Measurements from ENCODE around the gene MCC.

Gene MCC

GRCh38 chr5:113250341-113250953, 237.8 kb downstream of the MCC start:
- no peak for DNase-seq
- no peak overlapping the region; the same call in 1 of the 2 replicates for H3K27ac ChIP-seq

GRCh38 chr5:113249206-113249605, 239.0 kb downstream of the MCC start:
- no peaks in the 10 kb centered on the region for H3K9me3 ChIP-seq (ENCODE audit: severe bottlenecking)
- no peak for DNase-seq
- TF ChIP-seq CTCF (IDR thresholded peaks at IDR 0.05; ENCODE audit: low read depth, low read length): no peak
- no peaks in the 10 kb centered on the region for H3K27me3 ChIP-seq (ENCODE audit: insufficient read depth, low read depth, severe bottlenecking)
- H3K36me3 ChIP-seq: peaks cover 73% of the 10 kb centered on the region
- H3K4me3 ChIP-seq (ENCODE audit: low read depth, low read length): no peak overlapping the region
- H3K27ac ChIP-seq: no peak overlapping the region

More at GRCh38 chr5:113250341-113250953, 237.8 kb downstream of the MCC start:
- Histone ChIP-seq H3K27me3 (ENCODE audit: insufficient read depth, low read depth, severe bottlenecking) (no peaks in the 10 kb centered on the region), H3K36me3 (peaks cover 70% of the 10 kb centered on the region), H3K9me3 (ENCODE audit: severe bottlenecking) (no peaks in the 10 kb centered on the region), H3K4me3 (ENCODE audit: low read depth, low read length) (no peak overlapping the region)
- TF ChIP-seq CTCF (IDR thresholded peaks at IDR 0.05; ENCODE audit: low read depth, low read length): no peak

GRCh38 chr5:113246361-113246870, 241.8 kb downstream of the MCC start:
- Histone ChIP-seq H3K9me3 (ENCODE audit: severe bottlenecking) (no peaks in the 10 kb centered on the region), H3K36me3 (peaks cover 76% of the 10 kb centered on the region), H3K4me3 (ENCODE audit: low read depth, low read length) (no peak overlapping the region), H3K27me3 (ENCODE audit: insufficient read depth, low read depth, severe bottlenecking) (no peaks in the 10 kb centered on the region), H3K27ac (no peak overlapping the region; the same call in 1 of the 2 replicates)
- no peak for TF ChIP-seq CTCF (IDR thresholded peaks at IDR 0.05; ENCODE audit: low read depth, low read length)
- no peak for DNase-seq

- no peak for DNase-seq
- H3K36me3 ChIP-seq: peaks cover 69% of the 10 kb centered on the region
- no peak for TF ChIP-seq CTCF (IDR thresholded peaks at IDR 0.05; ENCODE audit: low read depth, low read length)
- no peak overlapping the region; the same call in 1 of the 2 replicates for H3K27ac ChIP-seq
- H3K27me3 ChIP-seq (ENCODE audit: insufficient read depth, low read depth, severe bottlenecking): no peaks in the 10 kb centered on the region
- H3K9me3 ChIP-seq (ENCODE audit: severe bottlenecking): no peaks in the 10 kb centered on the region
- H3K4me3 ChIP-seq (ENCODE audit: low read depth, low read length): no peak overlapping the region
Observed at GRCh38 chr5:113245427-113246225, 242.6 kb downstream of the MCC start.

- no peak for TF ChIP-seq CTCF (IDR thresholded peaks at IDR 0.05; ENCODE audit: low read depth, low read length)
- H3K4me3 ChIP-seq (ENCODE audit: low read depth, low read length): no peak overlapping the region
- peaks cover 65% of the 10 kb centered on the region for H3K36me3 ChIP-seq
- H3K27ac ChIP-seq: no peak overlapping the region
- no peaks in the 10 kb centered on the region for H3K9me3 ChIP-seq (ENCODE audit: severe bottlenecking)
- no peak for DNase-seq
- no peaks in the 10 kb centered on the region for H3K27me3 ChIP-seq (ENCODE audit: insufficient read depth, low read depth, severe bottlenecking)
Observed at GRCh38 chr5:113244966-113245365, 243.3 kb downstream of the MCC start.
